ENCODE data around the gene ASNS.
"Not testable (repeated sequence)": the region's sequence is repeated elsewhere in the genome, so short reads cannot be mapped to it uniquely, and the experiment has no call there.

Gene ASNS

DNA sequence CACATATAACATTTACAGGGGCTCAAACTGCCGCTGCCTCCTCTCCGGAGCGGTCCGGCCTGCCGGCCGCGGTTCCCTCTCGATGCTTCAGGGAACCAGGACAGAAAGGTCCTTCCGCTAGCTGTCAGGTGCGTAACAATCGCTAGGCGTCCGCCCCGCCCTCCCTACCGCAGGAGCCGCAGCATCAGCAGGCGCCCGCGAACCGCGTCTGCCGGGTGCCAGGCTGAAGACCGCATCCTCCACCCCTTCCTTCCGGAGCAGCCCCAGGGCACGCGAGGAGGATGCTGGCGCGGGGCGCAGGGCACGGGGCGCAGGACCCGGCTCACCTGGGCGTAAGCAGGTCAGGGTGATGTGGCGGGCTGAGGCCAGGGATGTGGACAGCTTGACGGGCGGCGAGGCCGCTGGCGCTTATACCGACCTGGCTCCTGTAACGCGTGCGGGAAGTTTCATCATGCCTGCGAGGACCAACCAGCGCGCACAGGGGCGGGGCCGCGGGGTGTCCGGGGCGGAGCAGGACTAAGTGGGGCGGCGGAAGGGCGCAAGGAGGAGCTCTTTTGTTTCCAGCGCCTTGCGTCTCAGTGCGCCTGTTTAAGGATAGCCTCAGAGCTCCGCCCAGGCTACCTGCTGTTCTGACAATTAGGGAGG is at the start of gene ASNS:
Gene ASNS, minus strand, starts transcription at position 384 of the 645 bp plus-strand sequence. CDS start 3,252 bp downstream, outside the sequence.
- H3K4me3 ChIP-seq (ENCODE audit: control insufficient read depth, low read depth, low read length): peak within 1 kb of the TSS; percentile 84
- TF ChIP-seq, protein P1, sequence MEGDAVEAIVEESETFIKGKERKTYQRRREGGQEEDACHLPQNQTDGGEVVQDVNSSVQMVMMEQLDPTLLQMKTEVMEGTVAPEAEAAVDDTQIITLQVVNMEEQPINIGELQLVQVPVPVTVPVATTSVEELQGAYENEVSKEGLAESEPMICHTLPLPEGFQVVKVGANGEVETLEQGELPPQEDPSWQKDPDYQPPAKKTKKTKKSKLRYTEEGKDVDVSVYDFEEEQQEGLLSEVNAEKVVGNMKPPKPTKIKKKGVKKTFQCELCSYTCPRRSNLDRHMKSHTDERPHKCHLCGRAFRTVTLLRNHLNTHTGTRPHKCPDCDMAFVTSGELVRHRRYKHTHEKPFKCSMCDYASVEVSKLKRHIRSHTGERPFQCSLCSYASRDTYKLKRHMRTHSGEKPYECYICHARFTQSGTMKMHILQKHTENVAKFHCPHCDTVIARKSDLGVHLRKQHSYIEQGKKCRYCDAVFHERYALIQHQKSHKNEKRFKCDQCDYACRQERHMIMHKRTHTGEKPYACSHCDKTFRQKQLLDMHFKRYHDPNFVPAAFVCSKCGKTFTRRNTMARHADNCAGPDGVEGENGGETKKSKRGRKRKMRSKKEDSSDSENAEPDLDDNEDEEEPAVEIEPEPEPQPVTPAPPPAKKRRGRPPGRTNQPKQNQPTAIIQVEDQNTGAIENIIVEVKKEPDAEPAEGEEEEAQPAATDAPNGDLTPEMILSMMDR (conservative IDR thresholded peaks at IDR 0.05; ENCODE audit: control insufficient read depth, insufficient read depth, low read depth, low read length): no peak
- DNase-seq (ENCODE audit: low read depth): peak; percentile 82

GRCh38 chr7:97921254-97921653 is 49.0 kb upstream of the ASNS start:
- H3K4me3 ChIP-seq (ENCODE audit: control insufficient read depth, low read depth, low read length); DNase-seq (ENCODE audit: low read depth): not testable (repeated sequence)

DNA sequence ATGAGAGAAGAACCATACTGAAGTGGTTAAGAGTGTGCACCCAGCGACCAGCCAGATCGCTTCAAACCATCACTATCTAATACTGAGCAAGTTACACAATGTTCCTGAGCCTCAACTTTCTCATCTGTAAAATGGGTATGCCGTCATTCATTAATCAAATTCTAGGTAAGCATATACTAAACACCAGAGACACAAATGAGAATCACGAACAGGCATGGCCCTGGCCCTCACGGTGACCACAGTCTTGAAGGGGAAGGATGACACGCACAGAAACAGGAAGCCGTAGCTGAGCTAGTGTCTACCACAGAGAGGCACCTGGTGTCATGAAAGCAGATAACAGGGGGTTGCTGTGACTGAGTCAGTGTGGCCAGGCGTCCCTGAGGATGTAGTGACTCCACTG is 43.1 kb upstream of the ASNS start:
- not testable (repeated sequence) for H3K4me3 ChIP-seq (ENCODE audit: control insufficient read depth, low read depth, low read length); DNase-seq (ENCODE audit: low read depth)

- DNase-seq (ENCODE audit: low read depth); H3K4me3 ChIP-seq (ENCODE audit: control insufficient read depth, low read depth, low read length): not testable (repeated sequence)
These were observed 40.1 kb upstream of the ASNS start for GRCh38 chr7:97912294-97912693.

DNA sequence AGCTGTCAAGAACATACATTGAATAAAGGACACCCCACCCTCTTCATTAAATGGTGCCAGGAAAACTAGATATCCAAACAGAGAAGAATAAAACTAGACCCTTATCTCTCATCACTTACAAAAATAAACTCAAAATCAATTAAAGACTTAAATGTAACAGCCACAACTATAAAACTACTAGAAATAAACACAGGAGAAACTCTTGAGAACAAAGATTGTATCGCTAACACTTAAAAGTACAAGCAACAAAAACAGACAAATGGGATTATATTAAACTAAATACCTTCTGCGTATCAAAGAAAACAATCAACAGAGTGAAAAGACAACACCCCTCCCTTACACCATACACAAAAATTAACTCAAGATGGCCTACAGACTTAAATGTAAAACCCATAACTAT is 24.7 kb upstream of the ASNS start:
- H3K4me3 ChIP-seq (ENCODE audit: control insufficient read depth, low read depth, low read length); DNase-seq (ENCODE audit: low read depth): not testable (repeated sequence)

DNA sequence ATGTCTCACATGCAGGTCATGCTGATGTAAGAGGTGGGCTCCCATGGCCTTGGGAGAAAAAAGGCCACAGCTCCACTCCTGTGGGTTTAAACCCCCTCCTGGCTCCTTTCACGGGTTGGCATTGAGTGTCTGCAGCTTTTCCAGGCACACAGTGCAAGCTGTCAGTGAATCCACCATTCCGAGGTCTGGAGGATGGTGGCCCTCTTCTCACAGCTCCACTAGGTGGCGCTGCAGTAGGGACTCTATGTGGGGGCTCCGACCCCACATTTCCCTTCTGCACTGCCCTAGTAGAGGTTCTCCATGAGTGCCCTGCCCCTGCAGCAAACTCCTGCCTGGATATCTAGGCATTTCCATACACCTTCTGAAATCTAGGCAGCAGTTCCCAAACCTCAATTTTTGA is 19.5 kb upstream of the ASNS start:
- DNase-seq (ENCODE audit: low read depth); H3K4me3 ChIP-seq (ENCODE audit: control insufficient read depth, low read depth, low read length): not testable (repeated sequence)

DNA sequence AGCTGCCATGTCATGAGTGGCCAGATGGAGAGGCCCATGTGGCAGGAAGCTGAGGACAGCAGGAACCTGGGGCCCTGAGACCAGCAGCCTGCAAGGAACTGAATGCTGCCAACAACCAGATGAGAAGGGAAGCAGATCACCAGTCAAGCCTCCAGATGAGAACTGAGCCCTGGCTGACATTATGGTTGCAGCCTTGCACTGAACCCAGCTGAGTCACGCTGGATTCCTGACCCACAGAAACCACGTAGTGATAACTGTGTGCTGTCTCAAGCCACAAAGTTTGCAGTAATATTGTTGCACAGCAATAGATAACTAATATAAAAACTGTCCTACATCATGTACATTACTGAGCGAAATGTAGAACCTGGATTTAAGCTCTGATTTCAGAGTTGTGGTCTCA is 7.3 kb upstream of the ASNS start:
- H3K4me3 ChIP-seq (ENCODE audit: control insufficient read depth, low read depth, low read length): not testable (repeated sequence)
- DNase-seq (ENCODE audit: low read depth): peak; percentile 5

GRCh38 chr7:97874894-97875293 is 2.7 kb upstream of the ASNS start:
- not testable (repeated sequence) for H3K4me3 ChIP-seq (ENCODE audit: control insufficient read depth, low read depth, low read length); DNase-seq (ENCODE audit: low read depth)

DNA sequence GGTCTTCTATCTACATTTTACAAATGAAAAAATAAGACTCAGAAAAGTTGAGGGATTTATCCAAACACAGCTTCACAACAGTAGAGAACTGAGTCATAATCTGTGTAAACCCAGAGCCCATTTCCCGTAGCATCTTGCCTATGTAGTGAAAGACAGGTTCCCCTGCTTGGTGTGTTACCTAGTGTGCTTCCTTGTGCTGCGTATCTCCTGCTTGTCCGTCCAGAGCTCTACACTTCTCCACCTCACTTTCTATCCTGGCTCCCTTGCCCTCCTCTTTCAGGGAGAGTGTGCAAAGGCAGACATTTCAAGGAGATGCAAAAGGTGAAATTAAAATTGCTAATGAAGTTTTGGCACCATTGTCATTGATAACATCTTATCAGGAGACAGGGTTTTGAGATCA is 1.4 kb upstream of the ASNS start:
- no peak for DNase-seq (ENCODE audit: low read depth)
- TF ChIP-seq, protein P1 (conservative IDR thresholded peaks at IDR 0.05; ENCODE audit: control insufficient read depth, insufficient read depth, low read depth, low read length): no peak
- no peak overlapping the region for H3K4me3 ChIP-seq (ENCODE audit: control insufficient read depth, low read depth, low read length)

DNA sequence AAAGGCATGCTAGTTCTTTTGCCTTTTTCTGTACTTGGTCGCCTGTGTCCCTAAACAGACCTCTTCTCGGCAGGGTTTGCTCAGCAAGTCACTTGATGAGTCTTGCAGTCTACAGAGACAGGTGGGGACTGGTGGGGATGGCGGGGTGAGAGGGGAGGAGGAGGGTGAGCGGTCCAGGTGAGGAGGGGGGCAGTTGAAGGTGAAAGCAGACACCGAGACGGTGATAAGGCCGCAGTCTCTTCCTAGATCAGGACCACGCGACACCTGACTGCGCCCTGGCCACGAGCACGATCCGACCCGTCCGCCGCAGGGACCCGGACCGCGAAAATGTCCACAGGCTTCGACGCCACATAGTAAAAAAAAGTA is 566 bp downstream of the ASNS start:
- no peak for DNase-seq (ENCODE audit: low read depth)
- TF ChIP-seq, protein P1 (conservative IDR thresholded peaks at IDR 0.05; ENCODE audit: control insufficient read depth, insufficient read depth, low read depth, low read length): no peak
- peak overlapping the region; percentile 84 for H3K4me3 ChIP-seq (ENCODE audit: control insufficient read depth, low read depth, low read length)

- TF ChIP-seq, protein P1 (conservative IDR thresholded peaks at IDR 0.05; ENCODE audit: control insufficient read depth, insufficient read depth, low read depth, low read length): no peak
- H3K4me3 ChIP-seq (ENCODE audit: control insufficient read depth, low read depth, low read length): no peak overlapping the region
- DNase-seq (ENCODE audit: low read depth): peak; percentile 31
These were observed 3.4 kb downstream of the ASNS start for GRCh38 chr7:97868788-97869187.

Data from fibroblast of mammary gland (primary cell).